ENCODE results near the gene TNNI3.

Gene TNNI3

GRCh38 chr19:55153652-55154264 lies 3.8 kb downstream of the TNNI3 start:
- TF ChIP-seq CTCF (IDR thresholded peaks at IDR 0.05; ENCODE audit: insufficient read depth, low read depth, low read length, missing control alignments): no peak
- no peak for DNase-seq (ENCODE audit: low read depth)
- no peak overlapping the region for H3K4me3 ChIP-seq (ENCODE audit: low read length)

- no peak for TF ChIP-seq CTCF (IDR thresholded peaks at IDR 0.05; ENCODE audit: insufficient read depth, low read depth, low read length, missing control alignments)
- H3K4me3 ChIP-seq (ENCODE audit: low read length): no peak overlapping the region
- DNase-seq (ENCODE audit: low read depth): no peak
These were observed 5.5 kb downstream of the TNNI3 start for GRCh38 chr19:55152017-55152416.

- no peak for DNase-seq (ENCODE audit: low read depth)
- H3K4me3 ChIP-seq (ENCODE audit: low read length): no peak within 1 kb of the TSS
- TF ChIP-seq CTCF (IDR thresholded peaks at IDR 0.05; ENCODE audit: insufficient read depth, low read depth, low read length, missing control alignments): no peak
These were observed 8.2 kb downstream of the TNNI3 start, which contains the start of gene TNNT1 for GRCh38 chr19:55149078-55150003. TSS of gene TNNT1 (minus strand) at chr19:55149206. CDS start at chr19:55147157, 2,049 bp downstream.

- H3K4me3 ChIP-seq (ENCODE audit: low read length): no peak overlapping the region
These were observed 9.8 kb downstream of the TNNI3 start for GRCh38 chr19:55147545-55148251.

GRCh38 chr19:55146705-55147273 lies 10.7 kb downstream of the TNNI3 start:
- peak; percentile 32 for DNase-seq (ENCODE audit: low read depth)
- peak overlapping the region; percentile 46 for H3K4me3 ChIP-seq (ENCODE audit: low read length)
- TF ChIP-seq CTCF (IDR thresholded peaks at IDR 0.05; ENCODE audit: insufficient read depth, low read depth, low read length, missing control alignments): no peak

More at GRCh38 chr19:55147545-55148251, 9.8 kb downstream of the TNNI3 start:
- TF ChIP-seq CTCF (IDR thresholded peaks at IDR 0.05; ENCODE audit: insufficient read depth, low read depth, low read length, missing control alignments): no peak
- DNase-seq (ENCODE audit: low read depth): no peak

GRCh38 chr19:55146078-55146704 lies 11.3 kb downstream of the TNNI3 start:
- peak overlapping the region; percentile 46 for H3K4me3 ChIP-seq (ENCODE audit: low read length)
- peak; percentile 76 for TF ChIP-seq CTCF (IDR thresholded peaks at IDR 0.05; ENCODE audit: insufficient read depth, low read depth, low read length, missing control alignments)
- DNase-seq (ENCODE audit: low read depth): peak; percentile 56
